HG03025 (cell line): ENCODE data around the gene OGFOD3.
A peak's percentile ranks its signal among the peaks of the same experiment; 100 is the strongest.
"Not testable (repeated sequence)": the region's sequence is repeated elsewhere in the genome, so short reads cannot be mapped to it uniquely, and the experiment has no call there.

Experiments used
- ATAC-seq: cut with Tn5 transposase; IDR thresholded peaks from one replicate; pipeline ENCODE4 v1.9.1; 2021; ENCODE audit warnings: mild to moderate bottlenecking, moderate library complexity; ENCODE audit not compliant: unreplicated experiment, low FRiP score

Gene OGFOD3

GRCh38 chr17:82418001-82418986 lies at the start of gene OGFOD3, which contains the start of gene HEXD:
TSS of gene OGFOD3 (minus strand) at chr17:82418586. CDS start at chr17:82418485, 101 bp downstream.
TSS of gene HEXD (plus strand) at chr17:82418347. CDS start at chr17:82419800, 1,453 bp downstream.
- peak; percentile 78 for ATAC-seq

- no peak for ATAC-seq
Observed at GRCh38 chr17:82465023-82465603, 46.7 kb upstream of the OGFOD3 start.

- no peak for ATAC-seq
Observed at GRCh38 chr17:82464567-82464929, 46.2 kb upstream of the OGFOD3 start.

- ATAC-seq = no peak
Observed at GRCh38 chr17:82463925-82464566, 45.7 kb upstream of the OGFOD3 start.

GRCh38 chr17:82463391-82463790 lies 45.0 kb upstream of the OGFOD3 start:
- ATAC-seq = no peak

- ATAC-seq = no peak
Observed at GRCh38 chr17:82461827-82462524, 43.6 kb upstream of the OGFOD3 start.

- not testable (repeated sequence) for ATAC-seq
Observed at GRCh38 chr17:82459936-82460335, 41.5 kb upstream of the OGFOD3 start.

- no peak for ATAC-seq
Observed at GRCh38 chr17:82458885-82459424, 40.6 kb upstream of the OGFOD3 start.

GRCh38 chr17:82458179-82458884 lies 39.9 kb upstream of the OGFOD3 start, which contains the start of gene NARF:
TSS of gene NARF (plus strand) at chr17:82458741. CDS start at chr17:82458804, 63 bp downstream.
- ATAC-seq = peak; percentile 87

- ATAC-seq = no peak
Observed at GRCh38 chr17:82457929-82458178, 39.5 kb upstream of the OGFOD3 start.

- no peak for ATAC-seq
Observed at GRCh38 chr17:82457073-82457928, 38.9 kb upstream of the OGFOD3 start.

- ATAC-seq = not testable (repeated sequence)
Observed at GRCh38 chr17:82453706-82454105, 35.3 kb upstream of the OGFOD3 start.

GRCh38 chr17:82453151-82453550 lies 34.8 kb upstream of the OGFOD3 start:
- ATAC-seq = not testable (repeated sequence)

- ATAC-seq = no peak
Observed at GRCh38 chr17:82452162-82452561, 33.8 kb upstream of the OGFOD3 start.

GRCh38 chr17:82450357-82451106 lies 32.1 kb upstream of the OGFOD3 start, which contains the start of gene CYBC1:
TSS of gene CYBC1 (minus strand) at chr17:82450752. CDS start at chr17:82449254, 1,498 bp downstream.
- ATAC-seq = peak; percentile 67

- peak; percentile 18 for ATAC-seq
Observed at GRCh38 chr17:82449883-82450356, 31.5 kb upstream of the OGFOD3 start.

- peak; percentile 36 for ATAC-seq
Observed at GRCh38 chr17:82449131-82449882, 30.9 kb upstream of the OGFOD3 start.
